ENCODE results near the gene GCSAM. TPM values are rescaled to one million over a fixed set of nuclear protein-coding genes. Genes with fewer than 3 reads are reported as not detected.

Gene GCSAM
- total and polyA plus RNA-seq, 2 experiments from 2014 or later = 0.86 TPM; not detected in 1

GRCh38 chr3:112136959-112137693, 4.1 kb upstream of the GCSAM start (continued):
- TF ChIP-seq ZNF462 (CRISPR knock-in tag; IDR thresholded peaks at IDR 0.05) = peak; percentile 79; the same call in 1 of the 2 replicates
- no peak for TF ChIP-seq ZNF331 (CRISPR knock-in tag; IDR thresholded peaks at IDR 0.05; ENCODE audit: low read depth)
- peak; percentile 42; the same call in 1 of the 2 replicates for TF ChIP-seq CREB1 (CRISPR knock-in tag; IDR thresholded peaks at IDR 0.05; ENCODE audit: low read depth)
- no peak for TF ChIP-seq STAT1 (IDR thresholded peaks at IDR 0.05; ENCODE audit: unreplicated experiment)
- no peak for TF ChIP-seq EZH2 (IDR thresholded peaks at IDR 0.05; ENCODE audit: low read depth, unreplicated experiment)

- Mint-ChIP-seq H3K4me1 (peaks cover 31% of the 10 kb centered on the region), H3K27me3 (ENCODE audit: insufficient read depth, low read depth, poor library complexity) (no peaks in the 10 kb centered on the region), H3K27ac (no peak overlapping the region), H3K36me3 (ENCODE audit: low read depth) (no peaks in the 10 kb centered on the region), H3K4me3 (no peak overlapping the region), H3K9me3 (no peaks in the 10 kb centered on the region)
- no peak overlapping the region for H2AFZ ChIP-seq
- DNase-seq (ENCODE audit: low spot score) (no peak), ATAC-seq (no peak)
- H3K4me2 ChIP-seq = no peak overlapping the region
- no peak overlapping the region for H3K27ac ChIP-seq (ENCODE audit: low read depth)
- H3K9me2 ChIP-seq (ENCODE audit: insufficient read depth) = no peaks in the 10 kb centered on the region
- H4K20me1 ChIP-seq (replicated peaks; ENCODE audit: insufficient read depth) = no peaks in the 10 kb centered on the region
- H3K4me1 ChIP-seq (ENCODE audit: insufficient read depth) = peaks cover 20% of the 10 kb centered on the region
- H3K4me3 ChIP-seq = no peak overlapping the region
- no peaks in the 10 kb centered on the region for H3K79me2 ChIP-seq (replicated peaks; ENCODE audit: insufficient read depth)
- H3F3A ChIP-seq (replicated peaks; ENCODE audit: low read depth) = no peaks in the 10 kb centered on the region
- no peaks in the 10 kb centered on the region for H3K27me3 ChIP-seq (ENCODE audit: insufficient read depth)
- H3K36me3 ChIP-seq (ENCODE audit: insufficient read depth) = no peaks in the 10 kb centered on the region
- TF ChIP-seq JUNB (IDR thresholded peaks at IDR 0.05; ENCODE audit: unreplicated experiment) = no peak
- TF ChIP-seq ZNF114 (CRISPR knock-in tag; IDR thresholded peaks at IDR 0.05) = no peak
- no peak for TF ChIP-seq STAT1 (IDR thresholded peaks at IDR 0.05; ENCODE audit: unreplicated experiment)
- TF ChIP-seq CREB1 (CRISPR knock-in tag; IDR thresholded peaks at IDR 0.05; ENCODE audit: low read depth) = no peak
- TF ChIP-seq ETS1 (IDR thresholded peaks at IDR 0.05) = no peak
- TF ChIP-seq EZH2 (IDR thresholded peaks at IDR 0.05; ENCODE audit: low read depth, unreplicated experiment) = no peak
- TF ChIP-seq, protein P1, sequence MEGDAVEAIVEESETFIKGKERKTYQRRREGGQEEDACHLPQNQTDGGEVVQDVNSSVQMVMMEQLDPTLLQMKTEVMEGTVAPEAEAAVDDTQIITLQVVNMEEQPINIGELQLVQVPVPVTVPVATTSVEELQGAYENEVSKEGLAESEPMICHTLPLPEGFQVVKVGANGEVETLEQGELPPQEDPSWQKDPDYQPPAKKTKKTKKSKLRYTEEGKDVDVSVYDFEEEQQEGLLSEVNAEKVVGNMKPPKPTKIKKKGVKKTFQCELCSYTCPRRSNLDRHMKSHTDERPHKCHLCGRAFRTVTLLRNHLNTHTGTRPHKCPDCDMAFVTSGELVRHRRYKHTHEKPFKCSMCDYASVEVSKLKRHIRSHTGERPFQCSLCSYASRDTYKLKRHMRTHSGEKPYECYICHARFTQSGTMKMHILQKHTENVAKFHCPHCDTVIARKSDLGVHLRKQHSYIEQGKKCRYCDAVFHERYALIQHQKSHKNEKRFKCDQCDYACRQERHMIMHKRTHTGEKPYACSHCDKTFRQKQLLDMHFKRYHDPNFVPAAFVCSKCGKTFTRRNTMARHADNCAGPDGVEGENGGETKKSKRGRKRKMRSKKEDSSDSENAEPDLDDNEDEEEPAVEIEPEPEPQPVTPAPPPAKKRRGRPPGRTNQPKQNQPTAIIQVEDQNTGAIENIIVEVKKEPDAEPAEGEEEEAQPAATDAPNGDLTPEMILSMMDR (conservative IDR thresholded peaks at IDR 0.05; ENCODE audit: low read depth in 2 of 2) = no peak
- TF ChIP-seq EZH2phosphoT487 (IDR thresholded peaks at IDR 0.05; ENCODE audit: unreplicated experiment) = no peak
- TF ChIP-seq NANOG (IDR thresholded peaks at IDR 0.05; ENCODE audit: borderline replicate concordance) = no peak
- TF ChIP-seq POLR2AphosphoS5 (IDR thresholded peaks at IDR 0.05; ENCODE audit: low read depth) = no peak
These were observed 3.0 kb upstream of the GCSAM start for GRCh38 chr3:112136046-112136445.

Data from GM23338 (cell line).